Psoas muscle (tissue), 8 donors: ENCODE data around the gene PCGF6. TPM values are rescaled to one million over a fixed set of nuclear protein-coding genes. Genes with fewer than 3 reads are reported as not detected.

Experiments
- ATAC-seq, 4 donors: fragments of 200-7000 bp; cut with Tn5 transposase; one replicate each; pipeline ENCODE4 v1.9.1; 2020; ENCODE audit warnings: moderate library complexity in 3 of 4, mild to moderate bottlenecking in 2 of 4
- DNase-seq, 2 donors: peaks; one replicate each; pipeline ENCODE4 v3.0.0-alpha.2; 2020
- H3K27ac ChIP-seq: fragments of 200-600 bp; one replicate; pipeline ENCODE4 v1.8.0; 2022
- H3K27me3 ChIP-seq, 3 donors: fragments of 200-600 bp in 1 of 3; one replicate each; pipeline versions ENCODE4 v1.6.1 to v1.8.0; 2013 to 2022; ENCODE audit warnings: low read length in 2 of 3, mild to moderate bottlenecking in 2 of 3, moderate library complexity in 1 of 3; ENCODE audit not compliant: insufficient read depth in 3 of 3
- H3K36me3 ChIP-seq, 2 donors: fragments of 200-600 bp in 1 of 2; one replicate each; pipeline versions ENCODE4 v1.6.1 to v1.8.0; 2013 to 2022; ENCODE audit warnings: low read depth in 1 of 2, mild to moderate bottlenecking in 1 of 2, moderate library complexity in 1 of 2; ENCODE audit not compliant: insufficient read depth in 1 of 2
- H3K4me1 ChIP-seq: fragments of 200-600 bp; one replicate; pipeline ENCODE4 v1.8.0; 2022
- H3K4me3 ChIP-seq: fragments of 200-600 bp; one replicate; pipeline ENCODE4 v1.8.0; 2022; ENCODE audit warnings: mild to moderate bottlenecking
- H3K9me3 ChIP-seq: fragments of 200-600 bp; one replicate; pipeline ENCODE4 v1.8.0; 2022
- WGBS, 3 donors: extraction: QIAGEN DNeasy Blood & Tissue Kit; methylation state at CpG; one replicate each; pipeline versions ENCODE4 v1.1.6 to v1.1.7; 2013; 5-methylcytosine and 5-hydroxymethylcytosine counted together
- intact Hi-C, 2 donors: fragments of 100-400 bp; cut with DNase I; formaldehyde crosslinking; loops; one replicate each; pipeline versions ENCODE4 v1.11.0 to v1.14.2; 2022
- polyA plus RNA-seq, 3 donors: library from polyadenylated mRNA; stranded (reverse); fragments of 200-250 nt; gene quantifications; one replicate each; pipeline ENCODE4 v1.2.3, GENCODE V29; 2013
- total RNA-seq, 4 donors: library from RNA; stranded (reverse); fragmentation: NEBNext Ultra II Directional in 2 of 4; extraction: Animal tissue kit (Norgen Biotek cat#: 25700) in 2 of 4; gene quantifications; one replicate each; pipeline versions ENCODE4 v1.2.1 to v1.2.4, GENCODE V29; 2021 to 2023
- TF ChIP-seq, protein P1 (sequence below): fragments of 200-600 bp; IDR thresholded peaks from one replicate; pipeline ENCODE4 v1.8.0; 2022; ENCODE audit warnings: antibody characterized with exemption
- donor health status: healthy with polysubstance abuse.
- donor health status: DM: no; HTN: no; CAD: no; lungs with moderate emphysema.
- donor health status: Bipolar disorder and iron deficiency.
- donor health status: healthy.
- donor health status: DM: yes; HTN: yes; CAD: no.
- donor health status: DM: no; HTN: no; CAD: no.
- donor health status: DM: no; HTN: no; CAD: no.
- donor health status: DM: yes; HTN: yes; CAD: no.

The PCGF6 gene
- total and polyA plus RNA-seq, 7 donors, result 4.2 to 21.2 (median 8.9) TPM

DNA sequence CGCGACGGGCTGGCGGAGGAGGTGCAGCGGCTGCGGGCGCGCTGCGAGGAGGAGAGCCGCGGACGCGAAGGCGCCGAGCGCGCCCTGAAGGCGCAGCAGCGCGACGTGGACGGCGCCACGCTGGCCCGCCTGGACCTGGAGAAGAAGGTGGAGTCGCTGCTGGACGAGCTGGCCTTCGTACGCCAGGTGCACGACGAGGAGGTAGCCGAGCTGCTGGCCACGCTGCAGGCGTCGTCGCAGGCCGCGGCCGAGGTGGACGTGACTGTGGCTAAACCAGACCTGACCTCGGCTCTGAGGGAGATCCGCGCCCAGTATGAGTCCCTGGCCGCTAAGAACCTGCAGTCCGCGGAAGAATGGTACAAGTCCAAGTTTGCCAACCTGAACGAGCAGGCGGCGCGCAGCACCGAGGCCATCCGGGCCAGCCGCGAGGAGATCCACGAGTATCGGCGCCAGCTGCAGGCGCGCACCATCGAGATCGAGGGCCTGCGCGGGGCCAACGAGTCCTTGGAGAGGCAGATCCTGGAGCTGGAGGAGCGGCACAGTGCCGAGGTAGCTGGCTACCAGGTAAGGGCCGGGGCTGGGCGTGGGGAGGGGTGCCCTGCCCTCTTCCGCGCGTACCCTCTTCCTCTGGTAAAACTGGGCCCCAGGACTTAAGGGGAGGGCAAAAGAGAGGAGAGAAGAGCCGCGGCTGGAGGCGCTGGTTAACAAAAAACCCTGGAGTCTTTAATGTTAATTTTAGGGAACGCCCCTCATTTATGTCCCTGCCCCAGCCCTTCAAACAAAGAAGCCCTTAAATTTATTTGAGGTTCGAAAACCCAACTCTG is 73.0 kb downstream of the PCGF6 start:
- ATAC-seq (peak in 1 of 4 donors; percentile 17), DNase-seq (no peak)
- no peaks in the 10 kb centered on the region for H3K36me3 ChIP-seq
- WGBS, 3 donors, result 3 to 5% (median 5%) methylated on average over 73 to 76 of the region's 76 CpGs
- TF ChIP-seq, protein P1, sequence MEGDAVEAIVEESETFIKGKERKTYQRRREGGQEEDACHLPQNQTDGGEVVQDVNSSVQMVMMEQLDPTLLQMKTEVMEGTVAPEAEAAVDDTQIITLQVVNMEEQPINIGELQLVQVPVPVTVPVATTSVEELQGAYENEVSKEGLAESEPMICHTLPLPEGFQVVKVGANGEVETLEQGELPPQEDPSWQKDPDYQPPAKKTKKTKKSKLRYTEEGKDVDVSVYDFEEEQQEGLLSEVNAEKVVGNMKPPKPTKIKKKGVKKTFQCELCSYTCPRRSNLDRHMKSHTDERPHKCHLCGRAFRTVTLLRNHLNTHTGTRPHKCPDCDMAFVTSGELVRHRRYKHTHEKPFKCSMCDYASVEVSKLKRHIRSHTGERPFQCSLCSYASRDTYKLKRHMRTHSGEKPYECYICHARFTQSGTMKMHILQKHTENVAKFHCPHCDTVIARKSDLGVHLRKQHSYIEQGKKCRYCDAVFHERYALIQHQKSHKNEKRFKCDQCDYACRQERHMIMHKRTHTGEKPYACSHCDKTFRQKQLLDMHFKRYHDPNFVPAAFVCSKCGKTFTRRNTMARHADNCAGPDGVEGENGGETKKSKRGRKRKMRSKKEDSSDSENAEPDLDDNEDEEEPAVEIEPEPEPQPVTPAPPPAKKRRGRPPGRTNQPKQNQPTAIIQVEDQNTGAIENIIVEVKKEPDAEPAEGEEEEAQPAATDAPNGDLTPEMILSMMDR, result no peak
- peak overlapping the region; percentile 49 for H3K4me3 ChIP-seq
- intact Hi-C loops, result no loop called here
- no peak overlapping the region for H3K27ac ChIP-seq
- peaks cover 5 to 66% (median 26%) of the 10 kb centered on the region in 3 donors for H3K27me3 ChIP-seq
- no peaks in the 10 kb centered on the region for H3K9me3 ChIP-seq
- peaks cover 8% of the 10 kb centered on the region for H3K4me1 ChIP-seq

DNA sequence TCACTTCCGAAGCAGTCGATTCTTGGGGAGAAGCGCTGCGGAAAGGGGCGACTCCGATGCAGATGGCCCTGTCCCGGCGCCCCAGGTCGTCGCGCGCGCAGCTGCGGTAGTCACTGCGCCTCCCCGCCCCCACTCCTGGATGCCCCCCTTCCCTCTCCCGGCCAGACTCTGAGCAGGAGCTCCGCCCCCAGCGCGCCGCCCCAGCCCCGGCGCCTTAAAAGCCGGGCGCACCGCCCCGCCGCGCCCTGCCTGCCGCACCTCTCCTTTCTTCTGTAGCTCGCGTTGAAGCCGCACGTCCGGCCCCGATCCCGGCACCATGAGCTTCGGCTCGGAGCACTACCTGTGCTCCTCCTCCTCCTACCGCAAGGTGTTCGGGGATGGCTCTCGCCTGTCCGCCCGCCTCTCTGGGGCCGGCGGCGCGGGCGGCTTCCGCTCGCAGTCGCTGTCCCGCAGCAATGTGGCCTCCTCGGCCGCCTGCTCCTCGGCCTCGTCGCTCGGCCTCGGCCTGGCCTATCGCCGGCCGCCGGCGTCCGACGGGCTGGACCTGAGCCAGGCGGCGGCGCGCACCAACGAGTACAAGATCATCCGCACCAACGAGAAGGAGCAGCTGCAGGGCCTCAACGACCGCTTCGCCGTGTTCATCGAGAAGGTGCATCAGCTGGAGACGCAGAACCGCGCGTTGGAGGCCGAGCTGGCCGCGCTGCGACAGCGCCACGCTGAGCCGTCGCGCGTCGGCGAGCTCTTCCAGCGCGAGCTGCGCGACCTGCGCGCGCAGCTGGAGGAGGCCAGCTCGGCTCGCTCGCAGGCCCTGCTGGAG is 73.8 kb downstream of the PCGF6 start, which contains the start of gene INA:
INA (plus strand) TSS at position 243 of the 817 bp plus-strand sequence; CDS start at position 317, 74 bp downstream.
- Histone ChIP-seq H3K27me3 (peaks cover 5 to 66% (median 26%) of the 10 kb centered on the region in 3 donors), H3K9me3 (no peaks in the 10 kb centered on the region), H3K36me3 (no peaks in the 10 kb centered on the region), H3K4me1 (peaks cover 8% of the 10 kb centered on the region), H3K4me3 (peak within 1 kb of the TSS; percentile 49), H3K27ac (no peak within 1 kb of the TSS)
- peak in 1 of 4 donors; percentile 8 for ATAC-seq
- TF ChIP-seq, protein P1, result no peak
- DNase-seq, result no peak
- WGBS, 3 donors, result 0 to 1% (median 1%) methylated on average over 79 to 105 of the region's 105 CpGs
- intact Hi-C loops, result no loop called here

DNA sequence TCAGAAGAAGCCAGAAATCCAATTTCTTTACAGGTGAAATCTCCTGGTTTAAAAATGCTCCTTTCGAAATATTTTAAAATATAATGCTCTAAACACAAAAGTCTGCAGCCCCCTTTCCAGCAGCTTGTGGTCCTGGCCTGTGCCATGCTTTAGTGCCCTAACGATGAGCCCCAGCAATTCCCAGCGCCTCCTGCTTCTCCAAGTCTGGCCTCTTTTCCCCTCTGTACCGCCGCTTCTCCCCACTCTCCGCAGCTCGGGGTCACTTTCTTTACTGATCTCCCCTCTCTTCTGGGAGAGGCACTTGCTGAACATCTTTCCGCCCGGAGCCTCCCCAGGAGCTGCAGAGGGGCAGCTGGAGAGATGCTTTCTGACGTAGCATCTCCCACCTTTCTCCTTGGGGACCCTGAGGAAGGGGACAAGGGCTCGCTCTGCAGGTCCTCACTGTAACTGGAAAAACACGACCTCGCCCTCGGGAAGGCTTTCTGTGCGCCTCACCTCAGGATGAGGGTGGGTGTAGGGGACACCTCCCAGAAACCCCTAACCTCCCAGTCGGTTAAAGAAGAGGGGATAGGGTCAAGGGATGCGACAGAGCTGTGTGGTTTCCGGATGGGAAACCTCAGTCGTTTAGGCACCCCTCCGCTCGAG is 74.6 kb downstream of the PCGF6 start:
- Histone ChIP-seq H3K9me3 (no peaks in the 10 kb centered on the region), H3K27ac (no peak overlapping the region), H3K4me1 (peaks cover 8% of the 10 kb centered on the region), H3K36me3 (no peaks in the 10 kb centered on the region), H3K27me3 (peaks cover 5 to 60% (median 23%) of the 10 kb centered on the region in 3 donors), H3K4me3 (peak overlapping the region; percentile 49)
- no peak for ATAC-seq
- TF ChIP-seq, protein P1, result no peak
- WGBS, 3 donors, result 7 to 11% (median 10%) methylated on average over 21 of the region's 21 CpGs
- no peak for DNase-seq
- intact Hi-C loops, result no loop called here

DNA sequence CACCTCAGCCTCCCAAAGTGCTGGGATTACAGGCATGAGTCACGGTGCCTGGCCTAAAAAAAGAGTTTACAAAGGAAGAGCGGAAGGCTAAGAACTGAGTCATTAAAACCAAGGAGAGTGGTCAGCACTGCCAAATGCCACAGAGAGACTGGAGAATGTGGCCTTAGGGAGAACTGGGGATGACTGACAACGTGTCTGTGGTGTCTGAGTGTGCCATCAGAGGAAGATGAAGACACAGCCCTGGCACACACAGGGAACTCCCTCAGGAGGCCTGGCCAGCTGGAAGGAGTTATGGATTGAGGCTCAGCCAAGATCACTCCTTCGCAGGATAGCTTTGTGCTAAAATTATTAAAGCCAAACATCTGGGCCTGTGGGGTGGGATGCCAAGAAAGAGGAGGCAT is 77.9 kb downstream of the PCGF6 start:
- H3K27ac ChIP-seq, result no peak overlapping the region
- intact Hi-C loops, result no loop called here
- 11 to 22% (median 21%) methylated on average over 4 of the region's 4 CpGs for whole genome bisulfite sequencing, 3 donors
- TF ChIP-seq, protein P1, result no peak
- H3K27me3 ChIP-seq, result peaks cover 3 to 32% (median 21%) of the 10 kb centered on the region in 3 donors
- no peaks in the 10 kb centered on the region for H3K36me3 ChIP-seq
- ATAC-seq (peak; percentile 80 to 97 (median 86)), DNase-seq (peak; percentile 47 to 58)
- no peaks in the 10 kb centered on the region for H3K9me3 ChIP-seq
- peaks cover 8% of the 10 kb centered on the region for H3K4me1 ChIP-seq
- H3K4me3 ChIP-seq, result no peak overlapping the region
